Spleen (tissue), 7 donors: ENCODE data around the gene PPIC.

ENCODE experiments used
- POLR2A ChIP-seq, 3 donors: fragments of 450-650 bp; IDR thresholded peaks; one replicate each; pipeline ENCODE4 v1.5.1; 2017; ENCODE audit warnings: antibody characterized with exemption in 3 of 3, mild to moderate bottlenecking in 1 of 3
- TF ChIP-seq, protein P1 (sequence below), 11 experiments: fragments of 200-600 bp in 7 of 11; fragments of 450-650 bp in 4 of 11; sonication (generic) in 4 of 11; IDR thresholded peaks in 8 of 11; conservative IDR thresholded peaks in 3 of 11; 1 replicate in 7 of 11; 2 replicates in 4 of 11; pipeline versions ENCODE4 v1.4.0 to v1.8.0; 2016 to 2021; ENCODE audit warnings: antibody characterized with exemption in 11 of 11, inconsistent platforms in 4 of 11, mild to moderate bottlenecking in 1 of 11
- donor health status: DM: no; HTN: no; CAD: no; lungs with moderate emphysema.
- donor health status: DM: no; HTN: no; CAD: no.
- donor health status: DM: no; HTN: no; CAD: no.

GRCh38 chr5:123084730-123085605 lies 48.4 kb upstream of the PPIC start:
- TF ChIP-seq, protein P1, sequence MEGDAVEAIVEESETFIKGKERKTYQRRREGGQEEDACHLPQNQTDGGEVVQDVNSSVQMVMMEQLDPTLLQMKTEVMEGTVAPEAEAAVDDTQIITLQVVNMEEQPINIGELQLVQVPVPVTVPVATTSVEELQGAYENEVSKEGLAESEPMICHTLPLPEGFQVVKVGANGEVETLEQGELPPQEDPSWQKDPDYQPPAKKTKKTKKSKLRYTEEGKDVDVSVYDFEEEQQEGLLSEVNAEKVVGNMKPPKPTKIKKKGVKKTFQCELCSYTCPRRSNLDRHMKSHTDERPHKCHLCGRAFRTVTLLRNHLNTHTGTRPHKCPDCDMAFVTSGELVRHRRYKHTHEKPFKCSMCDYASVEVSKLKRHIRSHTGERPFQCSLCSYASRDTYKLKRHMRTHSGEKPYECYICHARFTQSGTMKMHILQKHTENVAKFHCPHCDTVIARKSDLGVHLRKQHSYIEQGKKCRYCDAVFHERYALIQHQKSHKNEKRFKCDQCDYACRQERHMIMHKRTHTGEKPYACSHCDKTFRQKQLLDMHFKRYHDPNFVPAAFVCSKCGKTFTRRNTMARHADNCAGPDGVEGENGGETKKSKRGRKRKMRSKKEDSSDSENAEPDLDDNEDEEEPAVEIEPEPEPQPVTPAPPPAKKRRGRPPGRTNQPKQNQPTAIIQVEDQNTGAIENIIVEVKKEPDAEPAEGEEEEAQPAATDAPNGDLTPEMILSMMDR (IDR thresholded peaks at IDR 0.05 in 8 of 11, conservative IDR thresholded peaks at IDR 0.05 in 3 of 11) = no peak
- no peak for TF ChIP-seq POLR2A (IDR thresholded peaks at IDR 0.05)
